Loucy (cell line): ENCODE results near the gene FLOT2.
A peak's percentile ranks its signal among the peaks of the same experiment; 100 is the strongest.

Experiments
- H2AFZ ChIP-seq: fragments of 200-600 bp; sonication (generic); 2 replicates; pipeline ENCODE4 v1.6.0; 2016; ENCODE audit warnings: antibody characterized with exemption, mild to moderate bottlenecking, low read length, moderate library complexity
- H3F3A ChIP-seq: fragments of 200-600 bp; 2 replicates; pipeline ENCODE4 v1.6.0; 2016; ENCODE audit warnings: antibody characterized with exemption, low read depth, mild to moderate bottlenecking
- H3K27me3 ChIP-seq: fragments of 200-600 bp; sonication (generic); 2 replicates; pipeline ENCODE4 v1.6.1; 2014; ENCODE audit warnings: low read length, mild to moderate bottlenecking; ENCODE audit not compliant: insufficient read depth, poor library complexity, severe bottlenecking
- H3K36me3 ChIP-seq: fragments of 200-600 bp; sonication (generic); 2 replicates; pipeline ENCODE4 v1.6.1; 2016; ENCODE audit warnings: low read length; ENCODE audit not compliant: insufficient read depth
- H3K4me1 ChIP-seq: fragments of 200-600 bp; sonication (generic); 2 replicates; pipeline ENCODE4 v1.5.1; 2014; ENCODE audit warnings: low read length, mild to moderate bottlenecking; ENCODE audit not compliant: insufficient read depth, poor library complexity, severe bottlenecking
- H3K4me2 ChIP-seq: fragments of 200-600 bp; sonication (generic); 2 replicates; pipeline ENCODE4 v1.6.0; 2014; ENCODE audit warnings: antibody characterized with exemption, low read length, low read depth, mild to moderate bottlenecking; ENCODE audit not compliant: poor library complexity, severe bottlenecking
- H3K4me3 ChIP-seq: fragments of 200-600 bp; sonication (generic); 2 replicates; pipeline ENCODE4 v1.5.1; 2014; ENCODE audit warnings: low read length, mild to moderate bottlenecking, mixed read lengths; ENCODE audit not compliant: poor library complexity, severe bottlenecking
- H3K79me2 ChIP-seq: fragments of 200-600 bp; sonication (generic); 2 replicates; pipeline ENCODE4 v1.6.1; 2014; ENCODE audit warnings: low read length; ENCODE audit not compliant: insufficient read depth
- H3K9ac ChIP-seq: fragments of 200-600 bp; sonication (generic); 2 replicates; pipeline ENCODE4 v1.6.0; 2014; ENCODE audit warnings: mild to moderate bottlenecking, low read depth, low read length, moderate library complexity; ENCODE audit not compliant: poor library complexity, severe bottlenecking
- H3K9me2 ChIP-seq: fragments of 200-600 bp; sonication (generic); replicated peaks from 2 replicates; pipeline ENCODE4 v1.6.1; 2016; ENCODE audit warnings: low read depth, low read length, mixed read lengths
- H3K9me3 ChIP-seq: fragments of 200-600 bp; sonication (generic); 2 replicates; pipeline ENCODE4 v1.6.1; 2014; ENCODE audit warnings: mild to moderate bottlenecking, antibody characterized with exemption, low read length, low read depth; ENCODE audit not compliant: insufficient read depth
- H4K20me1 ChIP-seq: fragments of 200-600 bp; sonication (generic); 2 replicates; pipeline ENCODE4 v1.6.0; 2014; ENCODE audit warnings: antibody characterized with exemption, low read length, mild to moderate bottlenecking; ENCODE audit not compliant: insufficient read depth, poor library complexity, severe bottlenecking
- EZH2phosphoT487 ChIP-seq: fragments of 200-600 bp; IDR thresholded peaks from 2 replicates; pipeline ENCODE4 v1.6.1; 2018; ENCODE audit warnings: antibody characterized with exemption, mild to moderate bottlenecking, moderate library complexity, borderline replicate concordance
- TF ChIP-seq, protein P1 (sequence below): fragments of 200-600 bp; sonication (generic); conservative IDR thresholded peaks from 2 replicates; pipeline ENCODE4 v1.5.1; 2014; ENCODE audit warnings: mild to moderate bottlenecking, antibody characterized with exemption, low read length

Gene FLOT2

GRCh38 chr17:28944343-28944742 lies 46.8 kb upstream of the FLOT2 start:
- no peaks in the 10 kb centered on the region for H3K27me3 ChIP-seq
- H3K9me2 ChIP-seq, result no peaks in the 10 kb centered on the region
- TF ChIP-seq EZH2phosphoT487, result no peak
- TF ChIP-seq, protein P1, sequence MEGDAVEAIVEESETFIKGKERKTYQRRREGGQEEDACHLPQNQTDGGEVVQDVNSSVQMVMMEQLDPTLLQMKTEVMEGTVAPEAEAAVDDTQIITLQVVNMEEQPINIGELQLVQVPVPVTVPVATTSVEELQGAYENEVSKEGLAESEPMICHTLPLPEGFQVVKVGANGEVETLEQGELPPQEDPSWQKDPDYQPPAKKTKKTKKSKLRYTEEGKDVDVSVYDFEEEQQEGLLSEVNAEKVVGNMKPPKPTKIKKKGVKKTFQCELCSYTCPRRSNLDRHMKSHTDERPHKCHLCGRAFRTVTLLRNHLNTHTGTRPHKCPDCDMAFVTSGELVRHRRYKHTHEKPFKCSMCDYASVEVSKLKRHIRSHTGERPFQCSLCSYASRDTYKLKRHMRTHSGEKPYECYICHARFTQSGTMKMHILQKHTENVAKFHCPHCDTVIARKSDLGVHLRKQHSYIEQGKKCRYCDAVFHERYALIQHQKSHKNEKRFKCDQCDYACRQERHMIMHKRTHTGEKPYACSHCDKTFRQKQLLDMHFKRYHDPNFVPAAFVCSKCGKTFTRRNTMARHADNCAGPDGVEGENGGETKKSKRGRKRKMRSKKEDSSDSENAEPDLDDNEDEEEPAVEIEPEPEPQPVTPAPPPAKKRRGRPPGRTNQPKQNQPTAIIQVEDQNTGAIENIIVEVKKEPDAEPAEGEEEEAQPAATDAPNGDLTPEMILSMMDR, result no peak
- H3K79me2 ChIP-seq, result peaks cover 99% of the 10 kb centered on the region
- no peaks in the 10 kb centered on the region for H3F3A ChIP-seq
- no peaks in the 10 kb centered on the region for H3K9me3 ChIP-seq
- no peak overlapping the region for H3K4me3 ChIP-seq
- H2AFZ ChIP-seq, result no peak overlapping the region
- peak overlapping the region; percentile 7 for H3K4me2 ChIP-seq
- no peak overlapping the region for H3K9ac ChIP-seq
- H3K4me1 ChIP-seq, result peaks cover 42% of the 10 kb centered on the region
- H4K20me1 ChIP-seq, result peaks cover 95% of the 10 kb centered on the region
- peaks cover 38% of the 10 kb centered on the region; the same call in 1 of the 2 replicates for H3K36me3 ChIP-seq

DNA sequence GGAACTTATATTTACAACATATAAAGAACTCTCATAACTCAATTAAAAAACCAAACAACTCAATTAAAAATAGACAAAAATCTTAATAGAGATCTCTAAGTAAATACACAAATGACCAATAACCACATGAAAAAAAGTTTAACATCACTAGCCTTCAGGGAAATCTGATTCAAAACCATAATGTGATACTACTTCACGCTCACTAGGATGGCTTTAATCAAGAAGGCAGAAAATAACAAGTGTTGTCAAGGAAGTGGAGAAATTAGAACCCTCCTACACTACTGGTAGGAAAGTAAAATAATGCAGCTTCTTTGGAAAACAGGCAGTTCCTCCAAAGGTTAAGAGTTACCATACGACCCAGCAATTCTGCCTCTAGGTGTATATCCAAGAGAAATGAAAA lies 45.4 kb upstream of the FLOT2 start:
- Histone ChIP-seq H3K9me2 (no peaks in the 10 kb centered on the region), H3K27me3 (no peaks in the 10 kb centered on the region), H2AFZ (no peak overlapping the region), H3F3A (no peaks in the 10 kb centered on the region), H3K79me2 (peaks cover 99% of the 10 kb centered on the region), H3K9ac (no peak overlapping the region), H3K9me3 (no peaks in the 10 kb centered on the region), H4K20me1 (peaks cover 94% of the 10 kb centered on the region), H3K4me1 (peaks cover 46% of the 10 kb centered on the region), H3K36me3 (peaks cover 47% of the 10 kb centered on the region; the same call in 1 of the 2 replicates), H3K4me3 (no peak overlapping the region), H3K4me2 (no peak overlapping the region)
- TF ChIP-seq, protein P1, result no peak
- no peak for TF ChIP-seq EZH2phosphoT487

DNA sequence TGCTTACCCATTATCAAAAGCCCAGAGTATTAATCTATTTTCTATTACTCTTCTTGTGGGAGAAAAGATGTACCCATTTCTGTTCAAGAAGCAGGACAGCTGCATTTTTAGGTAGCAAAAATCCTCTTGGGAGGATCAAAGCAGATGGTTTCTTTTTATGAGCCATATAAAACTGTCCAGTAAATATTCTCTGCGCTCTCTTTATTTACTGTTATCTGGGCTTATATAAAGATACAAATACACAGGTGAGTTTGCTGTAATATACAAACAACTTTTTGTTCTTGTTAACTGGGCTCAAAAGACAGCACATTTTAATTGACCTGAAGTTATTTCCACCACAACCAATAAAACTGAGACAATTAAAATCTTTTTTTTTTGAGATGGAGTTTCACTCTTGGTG lies 43.7 kb upstream of the FLOT2 start:
- peaks cover 29% of the 10 kb centered on the region for H3K4me1 ChIP-seq
- H3K4me3 ChIP-seq, result no peak overlapping the region
- peaks cover 53% of the 10 kb centered on the region; the same call in 1 of the 2 replicates for H3K36me3 ChIP-seq
- H3K79me2 ChIP-seq, result peaks cover 99% of the 10 kb centered on the region
- no peaks in the 10 kb centered on the region for H3F3A ChIP-seq
- H3K9me3 ChIP-seq, result no peaks in the 10 kb centered on the region
- H3K9me2 ChIP-seq, result no peaks in the 10 kb centered on the region
- H3K9ac ChIP-seq, result no peak overlapping the region
- H3K4me2 ChIP-seq, result peak overlapping the region; percentile 12
- no peak overlapping the region for H2AFZ ChIP-seq
- H3K27me3 ChIP-seq, result no peaks in the 10 kb centered on the region
- TF ChIP-seq EZH2phosphoT487, result no peak
- TF ChIP-seq, protein P1, result no peak
- peaks cover 93% of the 10 kb centered on the region for H4K20me1 ChIP-seq
